H4 (cell line): ENCODE measurements around the gene AXDND1. TPM values are rescaled to one million over a fixed set of nuclear protein-coding genes. Genes with fewer than 3 reads are reported as not detected.
A peak's percentile ranks its signal among the peaks of the same experiment; 100 is the strongest.

Source experiments
- DNase-seq: peaks from one replicate; pipeline ENCODE4 v3.0.0-alpha.2; 2015; ENCODE audit warnings: low spot score
- total RNA-seq: library from RNA; depleted of rRNA; stranded (reverse); fragments of >200 nt; shearing (Covaris generic); gene quantifications from 2 replicates; pipeline ENCODE4 v1.2.3, GENCODE V29; 2014; rRNA removed

The AXDND1 gene
- total RNA-seq = 3.0 TPM in 1 of 2 replicates, not detected in the other

GRCh38 chr1:179365342-179366092, at the start of gene AXDND1:
Gene AXDND1, plus strand, starts transcription at chr1:179365971. Its CDS starts 539 bp downstream, at chr1:179366510.
- peak; percentile 84 for DNase-seq

- DNase-seq = no peak
These were observed 47.3 kb upstream of the AXDND1 start for GRCh38 chr1:179318491-179318890.

GRCh38 chr1:179321533-179322216, 44.1 kb upstream of the AXDND1 start:
- no peak for DNase-seq

- DNase-seq = no peak
These were observed 43.2 kb upstream of the AXDND1 start for GRCh38 chr1:179322557-179322956.

GRCh38 chr1:179323436-179323835, 42.3 kb upstream of the AXDND1 start:
- no peak for DNase-seq

GRCh38 chr1:179325836-179326235, 39.9 kb upstream of the AXDND1 start:
- DNase-seq = no peak

- DNase-seq = no peak
These were observed 39.0 kb upstream of the AXDND1 start for GRCh38 chr1:179326746-179327145.

GRCh38 chr1:179327196-179327595, 38.6 kb upstream of the AXDND1 start:
- no peak for DNase-seq

- DNase-seq = no peak
These were observed 38.1 kb upstream of the AXDND1 start for GRCh38 chr1:179327679-179328078.

- no peak for DNase-seq
These were observed 35.9 kb upstream of the AXDND1 start for GRCh38 chr1:179329862-179330261.

- no peak for DNase-seq
These were observed 31.3 kb upstream of the AXDND1 start for GRCh38 chr1:179334440-179334839.

- no peak for DNase-seq
These were observed 28.5 kb upstream of the AXDND1 start for GRCh38 chr1:179337288-179337687.

- no peak for DNase-seq
These were observed 27.7 kb upstream of the AXDND1 start for GRCh38 chr1:179337942-179338560.

- no peak for DNase-seq
These were observed 24.9 kb upstream of the AXDND1 start for GRCh38 chr1:179340918-179341317.

GRCh38 chr1:179341943-179342547, 23.7 kb upstream of the AXDND1 start:
- no peak for DNase-seq

- DNase-seq = no peak
These were observed 22.9 kb upstream of the AXDND1 start for GRCh38 chr1:179342740-179343404.

GRCh38 chr1:179351281-179351680, 14.5 kb upstream of the AXDND1 start:
- DNase-seq = no peak

GRCh38 chr1:179352236-179352635, 13.5 kb upstream of the AXDND1 start:
- no peak for DNase-seq

GRCh38 chr1:179353546-179353945, 12.2 kb upstream of the AXDND1 start:
- no peak for DNase-seq

GRCh38 chr1:179361631-179362030, 4.1 kb upstream of the AXDND1 start:
- DNase-seq = peak; percentile 54

GRCh38 chr1:179366093-179366800, 476 bp downstream of the AXDND1 start:
- DNase-seq = no peak
